ENCODE measurements around the gene PFN4.

PFN4 gene

GRCh38 chr2:24076849-24077534 lies 46.1 kb downstream of the PFN4 start:
- DNase-seq: no peak

- DNase-seq: peak; percentile 100
Measured at GRCh38 chr2:24075915-24076848, 47.0 kb downstream of the PFN4 start, which contains the start of gene SF3B6. TSS of gene SF3B6 (minus strand) at chr2:24076326. CDS start at chr2:24076229, 97 bp downstream.

GRCh38 chr2:24075259-24075658 lies 47.9 kb downstream of the PFN4 start:
- no peak for DNase-seq

- DNase-seq: no peak
Measured at GRCh38 chr2:24073816-24074215, 49.3 kb downstream of the PFN4 start.

GRCh38 chr2:24072259-24072658 lies 50.9 kb downstream of the PFN4 start:
- no peak for DNase-seq

GRCh38 chr2:24065341-24065740 lies 57.8 kb downstream of the PFN4 start:
- DNase-seq: no peak
